Measurements from ENCODE around the gene IL20. TPM values are rescaled to one million over a fixed set of nuclear protein-coding genes. Genes with fewer than 3 reads are reported as not detected.
A peak's percentile ranks its signal among the peaks of the same experiment; 100 is the strongest.

Gene IL20
- total and polyA plus RNA-seq, 2 of the 8 experiments (the other 6 are each of a cell fraction or from before 2014, with no cell fraction given), result not detected

- TF ChIP-seq POU5F1 (IDR thresholded peaks at IDR 0.05; ENCODE audit: low read depth, low read length) (no peak), CTBP2 (IDR thresholded peaks at IDR 0.05; ENCODE audit: borderline replicate concordance, insufficient read depth, insufficient read length, low read length) (no peak), CEBPB (IDR thresholded peaks at IDR 0.05; ENCODE audit: low read depth, low read length) (no peak), PHF8 (conservative IDR thresholded peaks at IDR 0.05; ENCODE audit: low read depth, low read length) (no peak), TCF12 (IDR thresholded peaks at IDR 0.05; ENCODE audit: low read depth, low read length) (no peak), HDAC6 (IDR thresholded peaks at IDR 0.05; ENCODE audit: low read depth, low read length) (no peak), CBX8 (IDR thresholded peaks at IDR 0.05; ENCODE audit: borderline replicate concordance, low read depth, low read length) (no peak), CREB1 (IDR thresholded peaks at IDR 0.05) (0 out of 2 replicates have a peak, but pooled peaks have one; percentile 6), TBP (IDR thresholded peaks at IDR 0.05; ENCODE audit: low read depth, low read length) (no peak), CHD7 (IDR thresholded peaks at IDR 0.05; ENCODE audit: insufficient replicate concordance, low read length) (no peak), BCL11A (IDR thresholded peaks at IDR 0.05; ENCODE audit: low read depth in 2 of 2, low read length in 2 of 2) (no peak)
Measured at GRCh38 chr1:206909161-206909882, 43.9 kb downstream of the IL20 start (continued).

Data from H1 (cell line).